Spleen (tissue), 11 donors: ENCODE measurements around the gene TMEM126A. TPM values are rescaled to one million over a fixed set of nuclear protein-coding genes. Genes with fewer than 3 reads are reported as not detected.

Experiments
- DNase-seq: peaks from one replicate; pipeline ENCODE4 v3.0.0-alpha.2; 2020
- H3K27ac ChIP-seq, 8 donors: fragments of 200-600 bp; sonication (generic) in 7 of 8; 1 replicate in 4 of 8; 2 replicates in 4 of 8; pipeline versions ENCODE4 v1.5.0 to v1.8.0; 2016 to 2021; ENCODE audit warnings: inconsistent platforms in 4 of 8, mild to moderate bottlenecking in 4 of 8, moderate library complexity in 1 of 8
- H3K27me3 ChIP-seq, 7 donors: fragments of 200-600 bp; sonication (generic) in 6 of 7; replicated peaks in 1 of 7; 1 replicate in 4 of 7; 2 replicates in 3 of 7; pipeline versions ENCODE4 v1.5.0 to v1.8.0; 2016 to 2021; ENCODE audit warnings: inconsistent platforms in 3 of 7, mild to moderate bottlenecking in 1 of 7
- H3K36me3 ChIP-seq, 6 donors: fragments of 200-600 bp; sonication (generic) in 5 of 6; 1 replicate in 4 of 6; 2 replicates in 2 of 6; pipeline versions ENCODE4 v1.5.0 to v1.8.0; 2016 to 2021; ENCODE audit warnings: inconsistent platforms in 2 of 6
- H3K4me1 ChIP-seq, 6 donors: fragments of 200-600 bp; sonication (generic) in 5 of 6; 1 replicate in 3 of 6; 2 replicates in 3 of 6; pipeline versions ENCODE4 v1.5.0 to v1.8.0; 2016 to 2021; ENCODE audit warnings: inconsistent platforms in 3 of 6
- H3K4me3 ChIP-seq, 8 donors: fragments of 200-600 bp; sonication (generic) in 7 of 8; 1 replicate in 4 of 8; 2 replicates in 4 of 8; pipeline versions ENCODE4 v1.5.0 to v1.8.0; 2016 to 2021; ENCODE audit warnings: inconsistent platforms in 4 of 8, mild to moderate bottlenecking in 4 of 8, moderate library complexity in 2 of 8
- H3K9me3 ChIP-seq, 8 donors: fragments of 200-600 bp; sonication (generic) in 7 of 8; 1 replicate in 4 of 8; 2 replicates in 4 of 8; pipeline versions ENCODE4 v1.5.0 to v1.8.0; 2016 to 2021; ENCODE audit warnings: inconsistent platforms in 4 of 8
- POLR2A ChIP-seq, 3 donors: fragments of 450-650 bp; IDR thresholded peaks; one replicate each; pipeline ENCODE4 v1.5.1; 2017; ENCODE audit warnings: antibody characterized with exemption in 3 of 3, mild to moderate bottlenecking in 1 of 3
- POLR2AphosphoS5 ChIP-seq, 3 donors: sonication (generic); formaldehyde crosslinking; IDR thresholded peaks; one replicate each; pipeline ENCODE4 v1.5.1; 2017; ENCODE audit warnings: antibody characterized with exemption in 3 of 3
- WGBS, 5 donors: extraction: QIAGEN DNeasy Blood & Tissue Kit in 3 of 5; methylation state at CpG; one replicate each; pipeline versions ENCODE4 v1.1.5 to v1.1.7; 2013 to 2018; 5-methylcytosine and 5-hydroxymethylcytosine counted together
- intact Hi-C: fragments of 100-400 bp; cut with DNase I; formaldehyde crosslinking; loops from one replicate; pipeline ENCODE4 v1.15.0; 2023; ENCODE audit warnings: low total_unique reads
- polyA plus RNA-seq, 3 donors: library from polyadenylated mRNA; stranded (reverse); fragments of 200-250 nt; gene quantifications; one replicate each; pipeline ENCODE4 v1.2.1, GENCODE V29; 2013
- total RNA-seq, 7 donors: library from RNA; depleted of rRNA in 3 of 7; stranded (reverse); fragments of >200 nt in 3 of 7; fragmentation: NEBNext Ultra II Directional in 4 of 7; extraction: Animal tissue kit (Norgen Biotek cat#: 25700) in 4 of 7; gene quantifications; one replicate each; pipeline versions ENCODE4 v1.1.0 to v1.2.1, GENCODE V29; 2016 to 2021
- TF ChIP-seq, protein P1 (sequence below), 11 experiments: fragments of 200-600 bp in 7 of 11; fragments of 450-650 bp in 4 of 11; sonication (generic) in 4 of 11; IDR thresholded peaks in 8 of 11; conservative IDR thresholded peaks in 3 of 11; 1 replicate in 7 of 11; 2 replicates in 4 of 11; pipeline versions ENCODE4 v1.4.0 to v1.8.0; 2016 to 2021; ENCODE audit warnings: antibody characterized with exemption in 11 of 11, inconsistent platforms in 4 of 11, mild to moderate bottlenecking in 1 of 11
- donor health status: healthy with polysubstance abuse.
- donor health status: DM: no; HTN: no; CAD: no; lungs with moderate emphysema.
- donor health status: DM: no; HTN: no; CAD: no.
- donor health status: Bipolar disorder and iron deficiency.
- donor health status: healthy.
- donor health status: DM: no; HTN: no; CAD: no.
- donor health status: DM: yes; HTN: yes; CAD: no.

TMEM126A gene
- total and polyA plus RNA-seq, 10 donors = 14.6 to 47.6 (median 20.2) TPM

DNA sequence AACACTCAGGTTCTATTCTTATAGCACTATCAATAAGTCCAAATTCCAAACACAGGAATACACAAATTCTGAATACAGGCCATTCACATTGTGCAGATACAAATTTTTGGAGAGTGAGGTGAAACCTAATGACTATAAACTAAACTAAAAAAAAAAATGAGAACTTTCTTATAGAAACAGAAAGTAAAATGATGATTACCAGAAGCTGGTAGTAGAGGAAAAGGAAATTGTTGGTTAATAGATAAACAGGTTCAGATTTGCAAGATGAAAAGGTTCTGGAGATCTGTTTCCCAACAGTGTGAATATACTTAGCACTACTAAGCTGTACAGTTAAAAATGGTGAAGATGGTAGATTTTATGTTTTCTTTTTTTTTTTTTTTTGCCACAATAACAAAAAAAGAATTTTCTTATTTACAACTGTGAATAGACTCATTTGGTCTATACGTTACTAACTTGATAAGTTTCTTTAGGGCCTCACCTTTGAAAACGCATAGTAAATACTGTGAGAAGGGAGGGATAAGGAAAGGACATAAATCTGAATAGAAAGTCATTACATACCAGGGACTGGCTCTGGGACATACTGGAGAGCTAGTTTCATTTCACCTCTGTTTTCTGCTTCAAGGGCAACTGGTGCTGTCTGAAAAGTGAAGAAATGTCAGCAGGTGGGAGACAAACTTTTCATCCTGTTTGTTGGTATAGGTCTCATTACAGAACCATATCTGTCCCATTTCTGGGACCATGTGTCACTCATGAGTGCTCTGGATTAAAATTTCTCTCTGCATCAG lies 52.4 kb downstream of the TMEM126A start:
- Histone ChIP-seq H3K27me3 (no peaks in the 10 kb centered on the region), H3K36me3 (peaks cover 0 to 6% (median 0%) of the 10 kb centered on the region in 6 donors), H3K4me1 (peaks cover 0 to 17% (median 11%) of the 10 kb centered on the region in 6 donors), H3K9me3 (no peaks in the 10 kb centered on the region), H3K27ac (peak overlapping the region in 5 of 8 donors; percentile 39 to 72 (median 52)), H3K4me3 (no peak overlapping the region)
- intact Hi-C loops = no loop called here
- TF ChIP-seq, protein P1, sequence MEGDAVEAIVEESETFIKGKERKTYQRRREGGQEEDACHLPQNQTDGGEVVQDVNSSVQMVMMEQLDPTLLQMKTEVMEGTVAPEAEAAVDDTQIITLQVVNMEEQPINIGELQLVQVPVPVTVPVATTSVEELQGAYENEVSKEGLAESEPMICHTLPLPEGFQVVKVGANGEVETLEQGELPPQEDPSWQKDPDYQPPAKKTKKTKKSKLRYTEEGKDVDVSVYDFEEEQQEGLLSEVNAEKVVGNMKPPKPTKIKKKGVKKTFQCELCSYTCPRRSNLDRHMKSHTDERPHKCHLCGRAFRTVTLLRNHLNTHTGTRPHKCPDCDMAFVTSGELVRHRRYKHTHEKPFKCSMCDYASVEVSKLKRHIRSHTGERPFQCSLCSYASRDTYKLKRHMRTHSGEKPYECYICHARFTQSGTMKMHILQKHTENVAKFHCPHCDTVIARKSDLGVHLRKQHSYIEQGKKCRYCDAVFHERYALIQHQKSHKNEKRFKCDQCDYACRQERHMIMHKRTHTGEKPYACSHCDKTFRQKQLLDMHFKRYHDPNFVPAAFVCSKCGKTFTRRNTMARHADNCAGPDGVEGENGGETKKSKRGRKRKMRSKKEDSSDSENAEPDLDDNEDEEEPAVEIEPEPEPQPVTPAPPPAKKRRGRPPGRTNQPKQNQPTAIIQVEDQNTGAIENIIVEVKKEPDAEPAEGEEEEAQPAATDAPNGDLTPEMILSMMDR (IDR thresholded peaks at IDR 0.05 in 8 of 11, conservative IDR thresholded peaks at IDR 0.05 in 3 of 11) = no peak
- TF ChIP-seq POLR2A (IDR thresholded peaks at IDR 0.05) (no peak), POLR2AphosphoS5 (IDR thresholded peaks at IDR 0.05) (no peak)
- no peak for DNase-seq
- WGBS, 5 donors = 61 to 72% (median 70%) methylated on average over 2 of the region's 2 CpGs

DNA sequence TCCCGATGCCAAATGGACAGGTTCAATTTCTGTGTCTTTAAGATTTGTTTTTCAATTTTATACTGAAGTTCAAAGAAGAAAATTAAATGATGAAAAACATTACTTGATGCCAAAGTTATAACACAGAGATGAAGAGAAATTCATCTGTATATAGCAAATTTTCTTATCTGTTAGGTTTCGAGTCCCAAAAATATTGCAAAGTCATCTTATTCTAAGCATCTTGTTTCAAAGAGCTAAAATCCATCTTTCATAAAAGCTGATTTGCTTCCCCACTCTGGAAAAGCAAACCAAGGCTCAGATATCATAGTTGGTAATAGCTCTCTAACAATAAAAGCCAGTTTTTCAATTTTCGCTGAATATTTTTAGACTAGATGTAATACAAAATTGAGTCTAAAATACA lies 57.2 kb downstream of the TMEM126A start:
- WGBS, 5 donors = 94 to 99% (median 96%) methylated on average over 3 of the region's 3 CpGs
- no peak for DNase-seq
- Histone ChIP-seq H3K9me3 (no peaks in the 10 kb centered on the region), H3K36me3 (no peaks in the 10 kb centered on the region), H3K27ac (no peak overlapping the region), H3K4me1 (peaks cover 0 to 10% (median 4%) of the 10 kb centered on the region in 6 donors), H3K27me3 (no peaks in the 10 kb centered on the region), H3K4me3 (no peak overlapping the region)
- TF ChIP-seq POLR2A (IDR thresholded peaks at IDR 0.05) (no peak), POLR2AphosphoS5 (IDR thresholded peaks at IDR 0.05) (no peak)
- TF ChIP-seq, protein P1 (IDR thresholded peaks at IDR 0.05 in 8 of 11, conservative IDR thresholded peaks at IDR 0.05 in 3 of 11) = no peak
- intact Hi-C loops = no loop called here

DNA sequence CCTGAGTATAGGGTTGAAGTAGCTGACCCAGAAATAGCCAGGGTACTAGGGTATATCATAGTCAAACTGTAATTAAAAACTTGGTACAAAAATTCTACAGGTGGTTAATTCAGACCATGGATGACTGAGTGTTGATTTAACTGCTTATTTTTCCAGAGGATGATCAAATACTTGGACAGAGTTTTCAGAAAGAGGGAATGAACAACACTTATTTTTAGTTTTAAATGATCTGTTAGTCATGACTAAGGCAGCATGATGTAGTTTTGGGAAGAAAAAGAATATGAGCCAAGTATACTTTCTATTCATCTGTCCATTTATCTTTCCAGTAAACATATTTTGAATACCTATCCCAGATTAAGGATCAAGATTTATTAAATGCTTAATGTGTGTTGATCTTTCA lies 58.0 kb downstream of the TMEM126A start:
- intact Hi-C loops = no loop called here
- Histone ChIP-seq H3K27me3 (no peaks in the 10 kb centered on the region), H3K4me3 (no peak overlapping the region)

More for the DNA sequence above, 58.0 kb downstream of the TMEM126A start:
- H3K36me3 ChIP-seq = no peaks in the 10 kb centered on the region
- H3K9me3 ChIP-seq = no peaks in the 10 kb centered on the region
- no peak for DNase-seq
- TF ChIP-seq, protein P1 (IDR thresholded peaks at IDR 0.05 in 8 of 11, conservative IDR thresholded peaks at IDR 0.05 in 3 of 11) = no peak
- TF ChIP-seq POLR2A (IDR thresholded peaks at IDR 0.05) = no peak
- TF ChIP-seq POLR2AphosphoS5 (IDR thresholded peaks at IDR 0.05) = no peak
- H3K4me1 ChIP-seq = peaks cover 0 to 2% (median 0%) of the 10 kb centered on the region in 6 donors
- H3K27ac ChIP-seq = no peak overlapping the region

Other genes starting within 250 kb of the TMEM126A start
- 10 to 100 TPM in 3 of 7 donors, 1 to 10 TPM in 4; 5.8 to 12.7 (median 9.4) TPM for gene DLG2, start 20.6 kb upstream of the TMEM126A start, total RNA-seq
- under 1 TPM; 0.43 to 0.67 (median 0.50) TPM for gene DLG2, start 20.6 kb upstream of the TMEM126A start, polyA plus RNA-seq
- gene TMEM126B, start 19.4 kb upstream of the TMEM126A start, total RNA-seq = 10 to 100 TPM; 32.5 to 60.5 (median 44.4) TPM
- 10 to 100 TPM; 63.6 to 84.0 (median 80.7) TPM for gene TMEM126B, start 19.4 kb upstream of the TMEM126A start, polyA plus RNA-seq
- gene CREBZF, start 17.2 kb downstream of the TMEM126A start, total RNA-seq = 100 to 1,000 TPM in 1 of 7 donors, 10 to 100 TPM in 6; 51.4 to 111 (median 58.6) TPM
- gene CREBZF, start 17.2 kb downstream of the TMEM126A start, polyA plus RNA-seq = 10 to 100 TPM; 24.3 to 40.8 (median 28.3) TPM
- 1 to 10 TPM in 4 of 7 donors, under 1 TPM in 3; 0.44 to 4.3 (median 1.3) TPM for gene CCDC89, start 38.2 kb downstream of the TMEM126A start, total RNA-seq
- under 1 TPM; 0.11 to 0.21 (median 0.16) TPM for gene CCDC89, start 38.2 kb downstream of the TMEM126A start, polyA plus RNA-seq
- gene SYTL2, start 163.2 kb downstream of the TMEM126A start, total RNA-seq = 100 to 1,000 TPM in 1 of 7 donors, 10 to 100 TPM in 6; 20.4 to 176 (median 31.1) TPM
- 1 to 10 TPM; 2.7 to 4.5 (median 3.1) TPM for gene SYTL2, start 163.2 kb downstream of the TMEM126A start, polyA plus RNA-seq
- gene CCDC83, start 207.4 kb downstream of the TMEM126A start, total RNA-seq = not detected
- not detected for gene CCDC83, start 207.4 kb downstream of the TMEM126A start, polyA plus RNA-seq